ENCODE measurements around the gene ACVR1B.

- TF ChIP-seq CTCF (IDR thresholded peaks at IDR 0.05; ENCODE audit: borderline replicate concordance, extremely low read depth, low read length, poor library complexity, severe bottlenecking): no peak
- no peak for TF ChIP-seq EZH2 (IDR thresholded peaks at IDR 0.05; ENCODE audit: borderline replicate concordance, low read depth, low read length, severe bottlenecking)
Measured at GRCh38 chr12:51984657-51985056, 33.2 kb downstream of the ACVR1B start.

Measured in DND-41 (cell line).